A549 (cell line): Measurements from ENCODE around the gene HOXC11. TPM values are rescaled to one million over a fixed set of nuclear protein-coding genes. Genes with fewer than 3 reads are reported as not detected.
A peak's percentile ranks its signal among the peaks of the same experiment; 100 is the strongest.

Source experiments
- ATAC-seq, 2 experiments: fragments of 200-7000 bp in 1 of 2; fragments of >200 bp in 1 of 2; cut with Nextera tagmentation in 1 of 2; cut with Tn5 transposase in 1 of 2; 3 replicates each; pipeline versions ENCODE4 v1.8.0 to v1.9.1; 2018 to 2020; ENCODE audit warnings: mild to moderate bottlenecking in 1 of 2, moderate library complexity in 1 of 2
- CTCF ChIA-PET: fragments of 300-600 bp; sonication (Branson Sonifier 250); formaldehyde crosslinking; extraction: SDS; loops from one replicate; lab custom pipeline; 2021; ENCODE audit warnings: antibody characterized with exemption, inconsistent platforms; lab: Yijun Ruan, JAX
- POLR2A ChIA-PET: fragments of 350-600 bp; formaldehyde crosslinking; extraction: SDS; loops from one replicate; lab custom pipeline; 2021; ENCODE audit warnings: antibody characterized with exemption, inconsistent platforms; lab: Yijun Ruan, JAX
- DNase-seq, 2 experiments: peaks; one replicate each; pipeline versions ENCODE4 v3.0.0 to v3.0.0-alpha.2; 2011 to 2016; ENCODE audit warnings: low read depth in 1 of 2, low spot score in 1 of 2
- FAIRE-seq: peaks from 2 replicates; lab custom pipeline; 2011; peaks lifted over from hg19 to GRCh38; lab: Jason Lieb, UNC
- H3K27ac ChIP-seq, 2 experiments: fragments of >200 bp; sonication (Bioruptor Twin); formaldehyde crosslinking; 3 replicates each; pipeline ENCODE4 v1.5.1; 2016 to 2017
- H3K4me1 ChIP-seq: fragments of >200 bp; sonication (Bioruptor Twin); formaldehyde crosslinking; 3 replicates; pipeline ENCODE4 v1.6.1; 2016
- H3K4me2 ChIP-seq: fragments of >200 bp; sonication (Bioruptor Twin); formaldehyde crosslinking; 3 replicates; pipeline ENCODE4 v1.6.1; 2016
- H3K4me3 ChIP-seq: fragments of >200 bp; sonication (Bioruptor Twin); formaldehyde crosslinking; 3 replicates; pipeline ENCODE4 v1.5.1; 2016
- H3K9me3 ChIP-seq: fragments of >200 bp; sonication (Bioruptor Twin); formaldehyde crosslinking; 3 replicates; pipeline ENCODE4 v1.6.1; 2016
- FOSL2 ChIP-seq, 2 experiments: fragments of 450-650 bp in 1 of 2; fragments of >200 bp in 1 of 2; sonication (Bioruptor Twin) in 1 of 2; formaldehyde crosslinking; IDR thresholded peaks; 2 replicates each; pipeline versions ENCODE4 v1.5.0 to v1.6.1; 2016 to 2020; ENCODE audit warnings: mild to moderate bottlenecking in 1 of 2, moderate library complexity in 1 of 2
- FOXS1 ChIP-seq: fragments of 250-450 bp; sonication (Bioruptor Pico); IDR thresholded peaks from 2 replicates; pipeline ENCODE4 v1.5.0; 2020; ENCODE audit warnings: mild to moderate bottlenecking, moderate library complexity
- GATA3 ChIP-seq: IDR thresholded peaks from 2 replicates; pipeline ENCODE4 v1.6.1; 2012; ENCODE audit warnings: borderline replicate concordance
- HEYL ChIP-seq: fragments of 250-450 bp; sonication (Bioruptor Pico); IDR thresholded peaks from 2 replicates; pipeline ENCODE4 v1.8.0; 2021; ENCODE audit warnings: mild to moderate bottlenecking, moderate library complexity
- HOXB13 ChIP-seq: fragments of 250-450 bp; sonication (Bioruptor Pico); IDR thresholded peaks from 2 replicates; pipeline ENCODE4 v1.5.0; 2020; ENCODE audit warnings: low read depth, mild to moderate bottlenecking, moderate library complexity
- JUN ChIP-seq, 2 experiments: fragments of >200 bp; sonication (Bioruptor Twin); formaldehyde crosslinking; IDR thresholded peaks; 2 replicates in 1 of 2; 3 replicates in 1 of 2; pipeline ENCODE4 v1.6.1; 2016 to 2017
- NPAS2 ChIP-seq: fragments of 250-450 bp; sonication (Bioruptor Pico); IDR thresholded peaks from 2 replicates; pipeline ENCODE4 v1.8.0; 2022; ENCODE audit warnings: mild to moderate bottlenecking, moderate library complexity, borderline replicate concordance
- PHF8 ChIP-seq: fragments of 200-600 bp; sonication (generic); IDR thresholded peaks from 2 replicates; pipeline ENCODE4 v1.6.1; 2016; ENCODE audit warnings: low read depth, mild to moderate bottlenecking, antibody characterized with exemption, moderate library complexity, borderline replicate concordance
- RNF2 ChIP-seq: fragments of 200-600 bp; sonication (generic); IDR thresholded peaks from 2 replicates; pipeline ENCODE4 v1.6.1; 2016; ENCODE audit warnings: low read depth, mild to moderate bottlenecking, antibody characterized with exemption, moderate library complexity, borderline replicate concordance
- TP53 ChIP-seq: fragments of 250-450 bp; sonication (Bioruptor Pico); IDR thresholded peaks from 2 replicates; pipeline ENCODE4 v1.5.0; 2021; ENCODE audit warnings: mild to moderate bottlenecking, moderate library complexity
- ZC3H11A ChIP-seq: fragments of 450-650 bp; IDR thresholded peaks from 2 replicates; pipeline ENCODE4 v1.6.1; 2014; ENCODE audit warnings: antibody characterized with exemption, mild to moderate bottlenecking
- ZFP36 ChIP-seq: fragments of 450-650 bp; IDR thresholded peaks from 2 replicates; pipeline ENCODE4 v1.6.1; 2014; ENCODE audit warnings: borderline replicate concordance; ENCODE audit not compliant: partially characterized antibody
- ZNF302 ChIP-seq: fragments of 250-450 bp; sonication (Bioruptor Pico); IDR thresholded peaks from 2 replicates; pipeline ENCODE4 v1.9.0; 2021; ENCODE audit warnings: inconsistent platforms, mild to moderate bottlenecking, moderate library complexity
- WGBS: methylation state at CpG from one replicate; pipeline ENCODE4 v1.1.6; 2017; ENCODE audit errors: missing lambda C conversion rate; 5-methylcytosine and 5-hydroxymethylcytosine counted together
- polyA plus RNA-seq, 4 experiments: library from polyadenylated mRNA; depleted of rRNA in 3 of 4; stranded (reverse); fragments of >200 nt; fragmentation: RNase III in 1 of 4; extraction: RNeasy Plus Mini Kit Qiagen cat#74134 plus additional on column Dnase treatment in 1 of 4; gene quantifications; 2 replicates in 3 of 4; 3 replicates in 1 of 4; pipeline ENCODE4 v1.2.3, GENCODE V29; 2011 to 2017
- TF ChIP-seq, protein P1 (sequence below): fragments of 450-650 bp; IDR thresholded peaks from 2 replicates; pipeline ENCODE4 v1.6.1; 2014; ENCODE audit warnings: antibody characterized with exemption
- TF ChIP-seq, protein P2 (sequence below): IDR thresholded peaks from 2 replicates; pipeline ENCODE4 v1.6.1; 2012
- TF ChIP-seq, protein P3 (sequence below): IDR thresholded peaks from 2 replicates; pipeline ENCODE4 v1.6.1; 2012
- TF ChIP-seq, protein P4 (sequence below): fragments of 250-450 bp; sonication (Bioruptor Pico); IDR thresholded peaks from 2 replicates; pipeline ENCODE4 v1.5.0; 2020; ENCODE audit warnings: low read depth, mild to moderate bottlenecking, moderate library complexity

The HOXC11 gene
- polyA plus RNA-seq, 2 of the 4 experiments (the other 2 are of a cell fraction) = 0.45 to 0.58 TPM

DNA sequence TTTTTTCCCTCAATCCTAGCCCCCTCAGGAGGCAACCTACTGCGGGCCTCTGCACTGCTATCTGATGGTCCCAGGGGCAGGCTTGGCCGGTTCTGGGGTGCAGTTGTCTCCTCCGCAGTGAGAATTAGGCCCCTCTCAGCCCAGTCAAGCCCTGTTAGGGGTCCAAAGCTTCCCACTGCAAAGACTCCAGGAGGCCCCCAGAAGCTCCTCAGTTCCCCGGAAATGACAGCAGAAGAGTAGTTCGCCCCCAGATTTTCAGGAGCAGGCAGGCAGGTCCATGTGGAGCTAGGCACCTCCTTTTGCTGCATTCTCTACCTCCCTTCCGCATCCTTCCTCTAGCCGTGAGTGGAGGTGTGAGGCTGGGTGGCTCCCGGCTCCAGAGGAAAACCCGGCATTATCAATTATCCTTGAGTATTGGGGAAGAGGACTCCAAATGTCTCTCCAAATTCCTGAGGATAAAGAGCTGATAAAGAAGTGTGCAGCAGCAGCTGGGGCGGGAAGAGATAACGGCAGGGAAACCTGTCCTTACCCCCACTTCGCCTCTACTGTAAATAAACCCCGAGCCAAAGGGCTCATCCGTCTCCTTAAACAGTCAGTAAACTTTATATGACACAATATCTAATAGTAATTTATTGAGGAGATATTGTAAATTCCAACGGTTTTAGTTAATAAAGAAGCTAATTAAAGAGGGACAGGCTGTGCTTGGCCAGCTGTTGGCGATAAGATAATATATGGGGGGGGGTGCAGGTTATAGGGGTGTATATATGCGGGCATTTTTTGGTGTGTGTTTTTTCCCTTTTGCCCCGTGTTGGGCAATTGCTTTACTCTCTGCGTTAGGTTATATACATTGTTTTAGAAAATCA is 18.9 kb upstream of the HOXC11 start:
- peaks cover 6% of the 10 kb centered on the region; the same call in 1 of the 3 replicates for H3K4me1 ChIP-seq
- no peak overlapping the region for H3K4me3 ChIP-seq

DNA sequence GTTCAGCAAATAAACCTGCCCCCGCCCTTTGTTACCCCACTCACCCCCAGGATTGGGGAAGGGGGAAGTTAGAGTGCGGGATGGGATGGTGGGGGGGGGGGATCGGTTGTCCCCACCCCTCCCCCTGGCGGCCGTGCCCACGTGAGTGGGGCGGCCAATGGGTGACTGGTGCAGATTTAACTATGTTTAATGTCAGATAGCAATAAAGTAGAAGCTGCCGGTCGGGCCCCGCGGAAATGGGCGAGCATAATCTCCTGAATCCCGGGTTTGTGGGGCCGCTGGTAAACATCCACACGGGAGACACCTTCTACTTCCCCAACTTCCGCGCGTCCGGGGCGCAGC is 18.3 kb upstream of the HOXC11 start, which contains the start of gene HOXC12:
HOXC12 (plus strand) TSS at position 210 of the 342 bp plus-strand sequence; CDS start at position 237, 27 bp downstream.
- 69% methylated on average over 20 of the region's 20 CpGs for WGBS
- DNase-seq = no peak
- Histone ChIP-seq H3K27ac (no peak within 1 kb of the TSS), H3K4me2 (no peak within 1 kb of the TSS), H3K4me3 (no peak within 1 kb of the TSS), H3K4me1 (0 out of 3 replicates have a peak, but pooled peaks cover 3% of the 10 kb centered on the region)
- POLR2A ChIA-PET = no interaction called here
- ATAC-seq = no peak
- TF ChIP-seq GATA3 (no peak), PHF8 (no peak), NPAS2 (CRISPR knock-in tag) (no peak), HEYL (CRISPR knock-in tag) (no peak), HOXB13 (CRISPR knock-in tag) (no peak)
- TF ChIP-seq, protein P1, sequence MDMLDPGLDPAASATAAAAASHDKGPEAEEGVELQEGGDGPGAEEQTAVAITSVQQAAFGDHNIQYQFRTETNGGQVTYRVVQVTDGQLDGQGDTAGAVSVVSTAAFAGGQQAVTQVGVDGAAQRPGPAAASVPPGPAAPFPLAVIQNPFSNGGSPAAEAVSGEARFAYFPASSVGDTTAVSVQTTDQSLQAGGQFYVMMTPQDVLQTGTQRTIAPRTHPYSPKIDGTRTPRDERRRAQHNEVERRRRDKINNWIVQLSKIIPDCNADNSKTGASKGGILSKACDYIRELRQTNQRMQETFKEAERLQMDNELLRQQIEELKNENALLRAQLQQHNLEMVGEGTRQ = 0 out of 2 replicates have a peak, but pooled peaks have one; percentile 12
- TF ChIP-seq, protein P2, sequence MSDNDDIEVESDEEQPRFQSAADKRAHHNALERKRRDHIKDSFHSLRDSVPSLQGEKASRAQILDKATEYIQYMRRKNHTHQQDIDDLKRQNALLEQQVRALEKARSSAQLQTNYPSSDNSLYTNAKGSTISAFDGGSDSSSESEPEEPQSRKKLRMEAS = no peak
- TF ChIP-seq, protein P3, sequence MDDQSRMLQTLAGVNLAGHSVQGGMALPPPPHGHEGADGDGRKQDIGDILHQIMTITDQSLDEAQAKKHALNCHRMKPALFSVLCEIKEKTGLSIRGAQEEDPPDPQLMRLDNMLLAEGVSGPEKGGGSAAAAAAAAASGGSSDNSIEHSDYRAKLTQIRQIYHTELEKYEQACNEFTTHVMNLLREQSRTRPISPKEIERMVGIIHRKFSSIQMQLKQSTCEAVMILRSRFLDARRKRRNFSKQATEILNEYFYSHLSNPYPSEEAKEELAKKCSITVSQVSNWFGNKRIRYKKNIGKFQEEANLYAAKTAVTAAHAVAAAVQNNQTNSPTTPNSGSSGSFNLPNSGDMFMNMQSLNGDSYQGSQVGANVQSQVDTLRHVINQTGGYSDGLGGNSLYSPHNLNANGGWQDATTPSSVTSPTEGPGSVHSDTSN = no peak
- TF ChIP-seq, all 56 proteins: peak for 1
- CTCF ChIA-PET = interaction anchor here (0.6 to 1.7 kb wide), 12 partner anchors 12 to 209 kb away, joined by 3 to 9 read pairs (median 3); partner anchors contain the start of genes HOXC10 and HOXC13
- no peak for FAIRE-seq
- H3K9me3 ChIP-seq = no peaks in the 10 kb centered on the region

More for the DNA sequence above, 18.9 kb upstream of the HOXC11 start:
- Histone ChIP-seq H3K4me2 (peak overlapping the region; percentile 68; the same call in 1 of the 3 replicates), H3K27ac (no peak overlapping the region), H3K9me3 (no peaks in the 10 kb centered on the region)
- FAIRE-seq = no peak
- DNase-seq = no peak
- ATAC-seq = no peak
- TF ChIP-seq ZFP36 = no peak
- TF ChIP-seq, protein P4, sequence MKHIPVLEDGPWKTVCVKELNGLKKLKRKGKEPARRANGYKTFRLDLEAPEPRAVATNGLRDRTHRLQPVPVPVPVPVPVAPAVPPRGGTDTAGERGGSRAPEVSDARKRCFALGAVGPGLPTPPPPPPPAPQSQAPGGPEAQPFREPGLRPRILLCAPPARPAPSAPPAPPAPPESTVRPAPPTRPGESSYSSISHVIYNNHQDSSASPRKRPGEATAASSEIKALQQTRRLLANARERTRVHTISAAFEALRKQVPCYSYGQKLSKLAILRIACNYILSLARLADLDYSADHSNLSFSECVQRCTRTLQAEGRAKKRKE (CRISPR knock-in tag) = no peak
- TF ChIP-seq HEYL (CRISPR knock-in tag) = no peak
- no peak for TF ChIP-seq JUN (IDR thresholded peaks at IDR 0.05)
- TF ChIP-seq TP53 = no peak
- no peak for TF ChIP-seq ZC3H11A
- no peak for TF ChIP-seq FOSL2 (IDR thresholded peaks at IDR 0.05)
- TF ChIP-seq FOSL2 (CRISPR knock-in tag; IDR thresholded peaks at IDR 0.05) = no peak
- TF ChIP-seq FOXS1 = no peak
- TF ChIP-seq RNF2 = no peak
- ChIA-PET CTCF (interaction anchor here (0.6 to 2.8 kb wide), 17 partner anchors 12 to 613 kb away, joined by 3 to 11 read pairs (median 4); partner anchors contain the start of genes HOXC10 and HOXC13), POLR2A (no interaction called here)
- 83% methylated on average over 19 of the region's 19 CpGs for WGBS

DNA sequence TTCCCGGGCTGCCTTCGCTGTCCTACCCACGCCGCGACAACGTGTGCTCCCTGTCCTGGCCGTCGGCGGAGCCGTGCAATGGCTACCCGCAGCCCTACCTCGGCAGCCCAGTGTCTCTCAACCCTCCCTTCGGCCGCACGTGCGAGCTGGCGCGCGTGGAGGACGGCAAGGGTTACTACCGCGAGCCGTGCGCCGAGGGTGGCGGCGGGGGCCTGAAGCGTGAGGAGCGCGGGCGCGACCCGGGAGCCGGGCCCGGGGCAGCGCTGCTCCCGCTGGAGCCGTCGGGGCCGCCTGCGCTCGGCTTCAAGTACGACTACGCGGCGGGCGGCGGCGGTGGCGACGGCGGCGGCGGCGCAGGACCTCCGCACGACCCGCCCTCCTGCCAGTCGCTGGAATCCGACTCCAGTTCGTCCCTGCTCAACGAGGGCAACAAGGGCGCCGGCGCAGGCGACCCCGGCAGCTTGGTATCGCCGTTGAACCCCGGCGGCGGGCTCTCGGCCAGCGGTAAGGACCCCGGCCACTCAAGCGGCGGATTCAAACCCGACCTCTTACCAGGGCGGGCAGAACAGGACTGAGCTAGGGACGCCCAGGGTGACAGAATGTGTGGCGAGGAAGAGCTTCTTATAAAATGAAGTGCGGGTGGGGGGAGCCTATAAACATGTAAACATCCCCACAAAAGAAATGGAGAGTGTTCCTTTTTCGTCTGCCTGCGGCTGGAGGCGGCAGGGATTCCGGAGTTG is 17.7 kb upstream of the HOXC11 start:
- ATAC-seq = no peak
- no peak for DNase-seq
- Histone ChIP-seq H3K9me3 (no peaks in the 10 kb centered on the region), H3K4me1 (0 out of 3 replicates have a peak, but pooled peaks cover 2% of the 10 kb centered on the region), H3K27ac (no peak overlapping the region)
- POLR2A ChIA-PET = no interaction called here
- FAIRE-seq = no peak
- 90% methylated on average over 86 of the region's 86 CpGs for WGBS
- TF ChIP-seq ZNF302 (CRISPR knock-in tag) = no peak
- TF ChIP-seq, all 56 proteins: peak for 0
- H3K4me3 ChIP-seq = no peak overlapping the region
- no peak overlapping the region for H3K4me2 ChIP-seq
- CTCF ChIA-PET = interaction anchor here (0.6 to 1.8 kb wide), 7 partner anchors 13 to 209 kb away, joined by 3 to 9 read pairs (median 5); partner anchors contain the start of genes HOXC10 and HOXC13
